ENCODE measurements around the gene ABCC2. TPM values are rescaled to one million over a fixed set of nuclear protein-coding genes. Genes with fewer than 3 reads are reported as not detected.
"Not testable (repeated sequence)": the region's sequence is repeated elsewhere in the genome, so short reads cannot be mapped to it uniquely, and the experiment has no call there.

ABCC2 gene
- total RNA-seq, 1 experiment from 2014 or later = 0.69 TPM

- DNase-seq (ENCODE audit: low spot score) = no peak
These were observed 27.0 kb downstream of the ABCC2 start for GRCh38 chr10:99809481-99809880.

GRCh38 chr10:99809931-99810615 is 27.6 kb downstream of the ABCC2 start:
- DNase-seq (ENCODE audit: low spot score) = no peak

- DNase-seq (ENCODE audit: low spot score) = no peak
These were observed 29.7 kb downstream of the ABCC2 start for GRCh38 chr10:99812177-99812576.

GRCh38 chr10:99814143-99814542 is 31.7 kb downstream of the ABCC2 start:
- no peak for DNase-seq (ENCODE audit: low spot score)

- DNase-seq (ENCODE audit: low spot score) = no peak
These were observed 33.2 kb downstream of the ABCC2 start for GRCh38 chr10:99815621-99816020.

- no peak for DNase-seq (ENCODE audit: low spot score)
These were observed 45.5 kb downstream of the ABCC2 start for GRCh38 chr10:99827936-99828335.

GRCh38 chr10:99828464-99828863 is 46.0 kb downstream of the ABCC2 start:
- DNase-seq (ENCODE audit: low spot score) = no peak

GRCh38 chr10:99832439-99832838 is 50.0 kb downstream of the ABCC2 start:
- DNase-seq (ENCODE audit: low spot score) = peak; percentile 22

GRCh38 chr10:99834410-99834809 is 52.0 kb downstream of the ABCC2 start:
- peak; percentile 91 for DNase-seq (ENCODE audit: low spot score)

GRCh38 chr10:99835947-99836346 is 53.5 kb downstream of the ABCC2 start:
- no peak for DNase-seq (ENCODE audit: low spot score)

GRCh38 chr10:99836711-99837110 is 54.3 kb downstream of the ABCC2 start:
- no peak for DNase-seq (ENCODE audit: low spot score)

GRCh38 chr10:99840859-99841258 is 58.4 kb downstream of the ABCC2 start:
- DNase-seq (ENCODE audit: low spot score) = not testable (repeated sequence)

GRCh38 chr10:99841746-99842145 is 59.3 kb downstream of the ABCC2 start:
- DNase-seq (ENCODE audit: low spot score) = no peak

- no peak for DNase-seq (ENCODE audit: low spot score)
These were observed 60.9 kb downstream of the ABCC2 start for GRCh38 chr10:99843310-99843709.

GRCh38 chr10:99844433-99844955 is 62.1 kb downstream of the ABCC2 start:
- no peak for DNase-seq (ENCODE audit: low spot score)

- peak; percentile 79 for DNase-seq (ENCODE audit: low spot score)
These were observed 63.5 kb downstream of the ABCC2 start for GRCh38 chr10:99845837-99846382.

GRCh38 chr10:99849057-99849456 is 66.6 kb downstream of the ABCC2 start:
- no peak for DNase-seq (ENCODE audit: low spot score)

GRCh38 chr10:99849536-99849935 is 67.1 kb downstream of the ABCC2 start:
- DNase-seq (ENCODE audit: low spot score) = no peak

- DNase-seq (ENCODE audit: low spot score) = no peak
These were observed 67.8 kb downstream of the ABCC2 start for GRCh38 chr10:99850021-99850766.

GRCh38 chr10:99850767-99851340 is 68.4 kb downstream of the ABCC2 start:
- DNase-seq (ENCODE audit: low spot score) = no peak

- no peak for DNase-seq (ENCODE audit: low spot score)
These were observed 69.4 kb downstream of the ABCC2 start for GRCh38 chr10:99851825-99852224.

- DNase-seq (ENCODE audit: low spot score) = no peak
These were observed 70.2 kb downstream of the ABCC2 start for GRCh38 chr10:99852481-99853213.

Measured in A172 (cell line).